Measurements from ENCODE around the gene BNC2.

The BNC2 gene

GRCh38 chr9:16363916-16364315 is 506.6 kb downstream of the BNC2 start:
- Histone ChIP-seq H2BK120ac (ENCODE audit: low read depth, low read length) (no peak overlapping the region), H2AK5ac (ENCODE audit: low read depth, low read length) (no peak overlapping the region), H2BK12ac (ENCODE audit: low read length) (no peak overlapping the region), H3K4ac (ENCODE audit: low read length) (no peak overlapping the region), H3K4me2 (ENCODE audit: insufficient read depth, low read length, poor library complexity, severe bottlenecking) (no peak overlapping the region), H3K79me1 (ENCODE audit: low read depth, low read length) (no peaks in the 10 kb centered on the region), H3K23ac (ENCODE audit: low read depth, low read length, poor library complexity) (no peak overlapping the region), H2BK5ac (ENCODE audit: low read length) (no peak overlapping the region), H3K27ac (replicated peaks; ENCODE audit: low read length) (no peak overlapping the region), H3K9me3 (replicated peaks in 1 of 2; ENCODE audit: control insufficient read depth in 2 of 2, insufficient read depth in 1 of 2, low read depth in 1 of 2, low read length in 2 of 2) (no peaks in the 10 kb centered on the region), H3K27me3 (ENCODE audit: control insufficient read depth in 3 of 3, insufficient read depth in 3 of 3, low read depth in 1 of 3, low read length in 3 of 3) (peaks cover 0 to 3% (median 0%) of the 10 kb centered on the region in 3 experiments), H3K4me3 (ENCODE audit: low read length in 2 of 2) (no peak overlapping the region), H3K9ac (ENCODE audit: low read depth, low read length, poor library complexity) (no peak overlapping the region), H4K8ac (ENCODE audit: low read depth, low read length) (no peak overlapping the region), H2BK15ac (ENCODE audit: low read length) (no peak overlapping the region), H2AFZ (ENCODE audit: low read length) (no peak overlapping the region), H3K14ac (ENCODE audit: low read length) (no peak overlapping the region), H3K4me1 (ENCODE audit: control insufficient read depth in 2 of 2, insufficient read depth in 1 of 2, low read depth in 1 of 2, low read length in 2 of 2) (peaks cover 0 to 2% of the 10 kb centered on the region in 2 donors), H3K36me3 (replicated peaks in 1 of 2; ENCODE audit: control insufficient read depth in 2 of 2, insufficient read depth in 2 of 2, low read length in 2 of 2) (no peaks in the 10 kb centered on the region), H4K91ac (ENCODE audit: low read depth, low read length, poor library complexity) (no peak overlapping the region), H3K18ac (ENCODE audit: low read length) (no peak overlapping the region)
- no CpG with 5 or more reads among the region's 5 CpGs for WGBS, 2 donors (ENCODE audit: extremely low coverage in 2 of 2, insufficient read length in 2 of 2, insufficient replicate concordance in 1 of 2)
- DNase-seq (ENCODE audit: low spot score): no peak

GRCh38 chr9:16363073-16363781 is 507.2 kb downstream of the BNC2 start:
- Histone ChIP-seq H2AK5ac (ENCODE audit: low read depth, low read length) (no peak overlapping the region), H3K14ac (ENCODE audit: low read length) (no peak overlapping the region)

DNA sequence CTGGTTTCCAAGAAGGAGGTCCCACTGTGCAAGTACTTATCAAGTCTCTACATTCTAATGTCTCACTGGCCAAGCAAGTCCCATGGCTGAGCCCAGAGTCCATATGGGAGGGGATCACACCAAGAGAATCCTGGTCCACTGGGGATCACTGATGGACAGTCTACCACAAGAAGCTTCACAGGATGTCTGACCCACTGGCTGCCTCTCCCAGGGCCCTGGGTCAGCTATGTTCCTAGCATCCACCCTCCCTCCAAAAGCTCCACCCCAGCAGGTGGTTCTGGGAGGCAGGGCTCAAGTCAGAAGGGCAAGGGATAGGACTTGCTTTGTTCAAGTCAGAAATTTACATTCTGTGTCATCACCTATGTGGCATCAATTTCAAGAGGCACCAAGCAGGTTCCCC is 508.5 kb downstream of the BNC2 start:
- H3K9ac ChIP-seq (ENCODE audit: low read depth, low read length, poor library complexity): no peak overlapping the region
- H3K18ac ChIP-seq (ENCODE audit: low read length): no peak overlapping the region
- no peak overlapping the region for H3K4me3 ChIP-seq (ENCODE audit: low read length in 2 of 2)
- no peak overlapping the region for H4K91ac ChIP-seq (ENCODE audit: low read depth, low read length, poor library complexity)
- no peaks in the 10 kb centered on the region for H3K36me3 ChIP-seq (replicated peaks in 1 of 2; ENCODE audit: control insufficient read depth in 2 of 2, insufficient read depth in 2 of 2, low read length in 2 of 2)
- no peak overlapping the region for H3K27ac ChIP-seq (replicated peaks; ENCODE audit: low read length)
- H2BK12ac ChIP-seq (ENCODE audit: low read length): no peak overlapping the region
- no peak overlapping the region for H2BK120ac ChIP-seq (ENCODE audit: low read depth, low read length)
- H3K4ac ChIP-seq (ENCODE audit: low read length): no peak overlapping the region
- H3K4me1 ChIP-seq (ENCODE audit: control insufficient read depth in 2 of 2, insufficient read depth in 1 of 2, low read depth in 1 of 2, low read length in 2 of 2): peaks cover 0 to 7% of the 10 kb centered on the region in 2 donors
- H2AFZ ChIP-seq (ENCODE audit: low read length): no peak overlapping the region
- no peaks in the 10 kb centered on the region for H3K9me3 ChIP-seq (replicated peaks in 1 of 2; ENCODE audit: control insufficient read depth in 2 of 2, insufficient read depth in 1 of 2, low read depth in 1 of 2, low read length in 2 of 2)
- no peak overlapping the region for H3K23ac ChIP-seq (ENCODE audit: low read depth, low read length, poor library complexity)
- H3K4me2 ChIP-seq (ENCODE audit: insufficient read depth, low read length, poor library complexity, severe bottlenecking): no peak overlapping the region
- H3K14ac ChIP-seq (ENCODE audit: low read length): no peak overlapping the region
- no peaks in the 10 kb centered on the region for H3K79me1 ChIP-seq (ENCODE audit: low read depth, low read length)
- no peak overlapping the region for H4K8ac ChIP-seq (ENCODE audit: low read depth, low read length)
- no peak overlapping the region for H2BK15ac ChIP-seq (ENCODE audit: low read length)
- H2BK5ac ChIP-seq (ENCODE audit: low read length): no peak overlapping the region
- H3K27me3 ChIP-seq (ENCODE audit: control insufficient read depth in 3 of 3, insufficient read depth in 3 of 3, low read depth in 1 of 3, low read length in 3 of 3): no peaks in the 10 kb centered on the region
- H2AK5ac ChIP-seq (ENCODE audit: low read depth, low read length): no peak overlapping the region
- DNase-seq (ENCODE audit: low spot score): no peak

More at GRCh38 chr9:16363073-16363781, 507.2 kb downstream of the BNC2 start:
- Histone ChIP-seq H3K23ac (ENCODE audit: low read depth, low read length, poor library complexity) (no peak overlapping the region), H3K4me3 (ENCODE audit: low read length in 2 of 2) (no peak overlapping the region), H2AFZ (ENCODE audit: low read length) (no peak overlapping the region), H3K18ac (ENCODE audit: low read length) (no peak overlapping the region), H3K27ac (replicated peaks; ENCODE audit: low read length) (no peak overlapping the region), H2BK15ac (ENCODE audit: low read length) (no peak overlapping the region), H4K8ac (ENCODE audit: low read depth, low read length) (no peak overlapping the region), H3K79me1 (ENCODE audit: low read depth, low read length) (no peaks in the 10 kb centered on the region), H4K91ac (ENCODE audit: low read depth, low read length, poor library complexity) (no peak overlapping the region), H3K9ac (ENCODE audit: low read depth, low read length, poor library complexity) (no peak overlapping the region), H2BK12ac (ENCODE audit: low read length) (no peak overlapping the region), H3K27me3 (ENCODE audit: control insufficient read depth in 3 of 3, insufficient read depth in 3 of 3, low read depth in 1 of 3, low read length in 3 of 3) (no peaks in the 10 kb centered on the region), H3K36me3 (replicated peaks in 1 of 2; ENCODE audit: control insufficient read depth in 2 of 2, insufficient read depth in 2 of 2, low read length in 2 of 2) (no peaks in the 10 kb centered on the region), H2BK120ac (ENCODE audit: low read depth, low read length) (no peak overlapping the region), H3K4ac (ENCODE audit: low read length) (no peak overlapping the region), H2BK5ac (ENCODE audit: low read length) (no peak overlapping the region), H3K4me2 (ENCODE audit: insufficient read depth, low read length, poor library complexity, severe bottlenecking) (no peak overlapping the region), H3K4me1 (ENCODE audit: control insufficient read depth in 2 of 2, insufficient read depth in 1 of 2, low read depth in 1 of 2, low read length in 2 of 2) (peaks cover 0 to 7% of the 10 kb centered on the region in 2 donors), H3K9me3 (replicated peaks in 1 of 2; ENCODE audit: control insufficient read depth in 2 of 2, insufficient read depth in 1 of 2, low read depth in 1 of 2, low read length in 2 of 2) (no peaks in the 10 kb centered on the region)
- no peak for DNase-seq (ENCODE audit: low spot score)
- WGBS, 2 donors (ENCODE audit: extremely low coverage in 2 of 2, insufficient read length in 2 of 2, insufficient replicate concordance in 1 of 2): no CpG with 5 or more reads among the region's 8 CpGs

- no peaks in the 10 kb centered on the region for H3K36me3 ChIP-seq (replicated peaks in 1 of 2; ENCODE audit: control insufficient read depth in 2 of 2, insufficient read depth in 2 of 2, low read length in 2 of 2)
Measured at GRCh38 chr9:16361118-16361517, 509.4 kb downstream of the BNC2 start.

More at GRCh38 chr9:16361118-16361517, 509.4 kb downstream of the BNC2 start:
- Histone ChIP-seq H2BK15ac (ENCODE audit: low read length) (no peak overlapping the region), H3K27ac (replicated peaks; ENCODE audit: low read length) (no peak overlapping the region), H4K91ac (ENCODE audit: low read depth, low read length, poor library complexity) (no peak overlapping the region), H2BK120ac (ENCODE audit: low read depth, low read length) (no peak overlapping the region), H3K4me3 (ENCODE audit: low read length in 2 of 2) (no peak overlapping the region), H3K27me3 (ENCODE audit: control insufficient read depth in 3 of 3, insufficient read depth in 3 of 3, low read depth in 1 of 3, low read length in 3 of 3) (no peaks in the 10 kb centered on the region), H3K18ac (ENCODE audit: low read length) (no peak overlapping the region), H2BK12ac (ENCODE audit: low read length) (no peak overlapping the region), H3K4me2 (ENCODE audit: insufficient read depth, low read length, poor library complexity, severe bottlenecking) (no peak overlapping the region), H3K9ac (ENCODE audit: low read depth, low read length, poor library complexity) (no peak overlapping the region), H3K79me1 (ENCODE audit: low read depth, low read length) (no peaks in the 10 kb centered on the region), H3K23ac (ENCODE audit: low read depth, low read length, poor library complexity) (no peak overlapping the region), H3K14ac (ENCODE audit: low read length) (no peak overlapping the region), H2AFZ (ENCODE audit: low read length) (no peak overlapping the region), H3K4me1 (ENCODE audit: control insufficient read depth in 2 of 2, insufficient read depth in 1 of 2, low read depth in 1 of 2, low read length in 2 of 2) (peaks cover 0 to 7% of the 10 kb centered on the region in 2 donors), H2BK5ac (ENCODE audit: low read length) (no peak overlapping the region), H4K8ac (ENCODE audit: low read depth, low read length) (no peak overlapping the region), H2AK5ac (ENCODE audit: low read depth, low read length) (no peak overlapping the region), H3K9me3 (replicated peaks in 1 of 2; ENCODE audit: control insufficient read depth in 2 of 2, insufficient read depth in 1 of 2, low read depth in 1 of 2, low read length in 2 of 2) (no peaks in the 10 kb centered on the region), H3K4ac (ENCODE audit: low read length) (no peak overlapping the region)
- no CpG with 5 or more reads among the region's 3 CpGs for WGBS, 2 donors (ENCODE audit: extremely low coverage in 2 of 2, insufficient read length in 2 of 2, insufficient replicate concordance in 1 of 2)
- DNase-seq (ENCODE audit: low spot score): no peak
